OCI-LY1 (cell line): Measurements from ENCODE around the gene TET3.

Experiments
- CTCF ChIP-seq: fragments of 200-600 bp; sonication (generic), shearing (Covaris generic); IDR thresholded peaks from 2 replicates; pipeline ENCODE4 v1.5.1; 2017; ENCODE audit warnings: mild to moderate bottlenecking, antibody characterized with exemption, low read length, moderate library complexity, mixed read lengths
- EZH2 ChIP-seq: fragments of 200-600 bp; sonication (generic), shearing (Covaris generic); IDR thresholded peaks from 2 replicates; pipeline ENCODE4 v1.8.0; 2017; ENCODE audit warnings: borderline replicate concordance, mixed run types, mild to moderate bottlenecking, antibody characterized with exemption, low read length, moderate library complexity, mixed read lengths

DNA sequence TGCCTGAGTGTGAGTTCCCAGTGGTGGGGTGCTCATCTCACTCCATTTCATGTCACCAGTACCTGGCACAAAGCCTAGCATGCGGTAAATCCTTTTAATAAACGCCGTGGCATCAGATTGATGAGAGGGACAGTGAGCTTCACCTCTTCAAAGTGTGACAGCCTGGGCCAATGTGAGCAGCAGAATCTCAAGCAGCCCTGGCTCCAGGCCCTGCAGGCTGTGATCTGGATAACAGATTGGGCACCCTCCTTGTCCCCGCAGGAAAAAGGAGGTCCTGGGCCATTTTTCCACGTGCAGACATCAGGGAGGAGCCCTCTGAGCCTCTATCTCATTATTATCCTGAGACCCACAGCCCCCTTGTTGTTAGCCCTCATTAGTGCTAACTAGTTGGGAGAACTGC is 34.8 kb downstream of the TET3 start:
- no peak for TF ChIP-seq CTCF
- no peak for TF ChIP-seq EZH2
